ENCODE results near the gene SFI1. TPM values are rescaled to one million over a fixed set of nuclear protein-coding genes. Genes with fewer than 3 reads are reported as not detected.
"Not testable (repeated sequence)": the region's sequence is repeated elsewhere in the genome, so short reads cannot be mapped to it uniquely, and the experiment has no call there.

Gene SFI1
- 16.5 and 19.8 TPM in 2 replicates for total RNA-seq

GRCh38 chr22:31496007-31496734 lies at the start of gene SFI1:
Gene SFI1 (plus strand): TSS chr22:31496536. CDS start chr22:31508285, 11,749 bp downstream.
- no peak for DNase-seq (ENCODE audit: extremely low read depth, low read depth, low spot score)

GRCh38 chr22:31446767-31447166 lies 49.6 kb upstream of the SFI1 start:
- DNase-seq (ENCODE audit: extremely low read depth, low read depth, low spot score) = no peak

GRCh38 chr22:31447337-31447736 lies 49.0 kb upstream of the SFI1 start:
- DNase-seq (ENCODE audit: extremely low read depth, low read depth, low spot score) = no peak

DNA sequence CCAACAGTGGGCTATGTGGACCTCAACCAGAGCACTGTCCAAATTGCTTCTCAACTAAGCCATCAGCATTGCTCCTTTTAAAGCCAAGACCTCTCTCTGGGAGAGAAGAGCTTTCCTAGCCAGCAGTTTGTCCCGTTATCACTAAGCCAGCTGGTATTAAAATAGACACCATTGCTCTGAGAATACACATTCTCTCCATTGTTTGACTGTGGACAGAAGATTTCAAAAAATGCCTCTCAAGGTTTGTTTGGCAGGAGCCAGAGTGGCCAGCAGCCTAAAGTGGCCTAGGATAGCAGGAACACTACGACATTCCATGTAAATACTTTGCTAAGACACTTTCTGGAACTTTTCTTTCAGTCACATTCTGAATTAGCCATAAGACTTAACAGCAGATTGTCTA lies 48.0 kb upstream of the SFI1 start:
- DNase-seq (ENCODE audit: extremely low read depth, low read depth, low spot score) = no peak

DNA sequence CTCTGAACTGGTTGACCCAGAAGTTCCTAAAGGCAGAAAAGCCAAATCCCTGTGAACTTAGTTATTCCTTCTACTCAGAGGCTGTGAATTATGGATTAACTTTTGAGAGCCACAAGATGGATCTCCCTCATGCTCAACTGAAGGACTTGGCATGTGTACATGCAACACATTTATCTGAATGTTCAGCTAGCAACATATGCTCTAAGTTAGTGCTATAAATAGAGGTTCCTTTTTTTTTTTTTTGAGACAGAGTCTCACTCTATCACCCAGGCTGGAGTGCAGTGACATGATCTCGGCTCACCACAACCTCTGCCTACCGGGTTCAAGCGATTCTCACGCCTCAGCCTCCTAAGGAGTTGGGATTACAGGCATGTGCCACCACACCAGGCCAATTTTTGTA lies 46.8 kb upstream of the SFI1 start:
- DNase-seq (ENCODE audit: extremely low read depth, low read depth, low spot score) = no peak

DNA sequence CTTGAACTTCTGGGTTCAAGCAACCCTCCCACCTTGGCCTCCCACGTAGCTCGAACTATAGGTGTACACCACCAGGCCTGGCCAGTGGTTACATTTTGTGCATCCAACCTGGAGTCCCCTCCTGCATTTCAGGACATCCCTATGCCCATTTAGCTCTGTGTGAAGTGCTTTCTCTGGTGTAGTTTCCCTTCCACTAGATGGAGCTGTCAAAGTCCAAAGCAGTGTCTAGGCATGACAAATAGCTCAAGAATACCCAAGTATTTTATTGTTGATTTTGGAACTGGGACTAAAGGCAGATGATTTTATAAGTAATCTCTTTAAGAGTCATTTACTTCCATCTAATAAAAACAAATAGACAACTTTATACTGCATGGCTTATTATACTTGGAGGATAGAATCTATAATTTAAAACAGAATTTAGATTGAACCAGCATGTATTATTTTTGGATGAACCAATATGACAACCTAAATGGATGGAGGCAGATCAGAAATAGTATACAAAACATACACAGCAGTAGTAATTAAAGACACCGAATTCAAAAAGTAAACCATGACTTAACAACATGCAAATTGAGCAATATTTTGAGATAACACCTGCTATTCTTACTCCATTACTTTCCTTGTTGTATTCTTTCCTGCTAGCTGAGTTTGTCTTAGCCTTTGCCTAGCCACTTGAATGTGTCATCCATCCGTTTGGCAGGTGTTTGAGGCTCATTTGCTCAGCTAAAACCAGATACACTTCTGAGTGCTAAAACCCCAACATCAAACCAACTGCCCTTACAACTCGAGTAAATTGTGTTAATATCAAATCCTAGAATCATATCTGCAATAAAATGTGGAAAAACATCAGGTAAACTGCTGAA lies 44.4 kb upstream of the SFI1 start:
- peak; percentile 23 for DNase-seq (ENCODE audit: extremely low read depth, low read depth, low spot score)

DNA sequence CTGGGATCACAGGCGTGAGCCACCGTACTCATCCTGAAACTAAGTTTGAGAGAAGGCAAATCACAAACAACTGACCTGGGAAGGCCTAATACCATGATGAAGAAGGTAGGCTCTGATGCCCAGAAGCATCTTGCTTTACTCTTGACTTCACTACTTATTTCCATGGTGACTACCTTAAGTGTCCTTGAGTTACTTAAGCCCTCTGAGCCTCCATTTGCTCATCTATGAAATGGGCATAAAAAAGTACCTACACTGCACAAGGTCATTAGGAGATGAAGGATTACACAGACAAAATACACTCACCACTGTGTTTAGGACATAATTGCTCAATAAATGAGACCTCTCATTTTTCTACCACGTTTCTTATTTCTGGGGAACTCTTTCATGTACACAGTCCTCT lies 34.6 kb upstream of the SFI1 start:
- no peak for DNase-seq (ENCODE audit: extremely low read depth, low read depth, low spot score)

- DNase-seq (ENCODE audit: extremely low read depth, low read depth, low spot score) = no peak
These were observed 31.0 kb upstream of the SFI1 start for GRCh38 chr22:31465307-31465706.

GRCh38 chr22:31474743-31475142 lies 21.6 kb upstream of the SFI1 start:
- DNase-seq (ENCODE audit: extremely low read depth, low read depth, low spot score) = no peak

DNA sequence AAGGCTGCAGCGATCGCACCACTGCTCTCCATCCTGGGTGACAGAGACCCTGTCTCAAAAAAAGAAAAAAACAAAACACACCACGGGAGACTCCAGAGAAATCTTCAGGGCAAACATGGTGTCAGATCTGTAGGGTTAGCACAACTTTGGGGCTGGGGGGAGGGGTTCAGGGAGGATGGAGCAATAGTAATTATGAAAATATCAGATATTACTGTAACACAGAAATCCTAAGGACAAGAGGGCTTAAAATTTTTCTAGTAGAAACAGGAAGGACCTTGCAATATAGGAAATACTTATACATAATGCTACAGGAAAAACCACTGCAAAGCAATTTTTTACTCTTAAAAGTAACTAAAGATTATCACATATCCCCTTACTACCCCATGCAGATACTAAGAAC lies 20.5 kb upstream of the SFI1 start:
- DNase-seq (ENCODE audit: extremely low read depth, low read depth, low spot score) = no peak

GRCh38 chr22:31477329-31477728 lies 19.0 kb upstream of the SFI1 start:
- no peak for DNase-seq (ENCODE audit: extremely low read depth, low read depth, low spot score)

DNA sequence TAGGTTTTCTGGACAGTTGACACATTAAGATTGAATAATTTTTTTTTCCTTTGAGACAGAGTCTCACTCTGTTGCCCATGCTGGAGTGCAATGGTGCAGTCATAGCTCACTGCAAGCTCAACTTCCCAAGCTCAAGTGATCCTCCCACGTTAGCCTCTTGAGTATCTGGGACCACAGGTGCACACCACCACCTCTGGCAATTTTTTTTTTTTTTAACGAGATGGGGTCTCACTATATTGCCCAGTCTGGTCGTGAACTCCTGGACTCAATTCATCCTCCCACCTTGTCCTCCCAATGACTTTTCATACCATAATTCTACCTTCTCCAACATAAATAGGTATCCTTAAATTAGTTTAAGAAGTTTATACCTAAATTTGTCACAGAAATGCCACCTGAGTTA lies 15.2 kb upstream of the SFI1 start:
- no peak for DNase-seq (ENCODE audit: extremely low read depth, low read depth, low spot score)

GRCh38 chr22:31482470-31482869 lies 13.9 kb upstream of the SFI1 start:
- DNase-seq (ENCODE audit: extremely low read depth, low read depth, low spot score) = not testable (repeated sequence)

DNA sequence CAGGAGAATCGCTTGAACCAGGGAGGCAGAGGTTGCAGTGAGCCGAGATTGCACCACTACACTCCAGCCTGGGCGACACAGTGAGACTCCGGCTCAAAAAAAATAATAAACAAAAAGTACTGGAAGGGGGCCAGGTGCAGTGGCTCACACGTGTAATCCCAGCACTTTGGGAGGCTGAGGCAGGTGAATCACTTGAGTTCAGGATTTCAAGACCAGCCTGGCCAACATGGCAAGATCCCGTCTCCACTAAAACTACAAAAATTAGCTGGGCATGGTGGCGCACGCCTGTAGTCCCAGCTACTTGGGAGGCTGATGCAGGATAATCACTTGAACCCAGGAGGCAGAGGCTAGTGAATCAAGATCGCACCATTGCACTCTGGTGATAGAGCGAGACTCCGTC lies 10.0 kb upstream of the SFI1 start:
- DNase-seq (ENCODE audit: extremely low read depth, low read depth, low spot score) = not testable (repeated sequence)

DNA sequence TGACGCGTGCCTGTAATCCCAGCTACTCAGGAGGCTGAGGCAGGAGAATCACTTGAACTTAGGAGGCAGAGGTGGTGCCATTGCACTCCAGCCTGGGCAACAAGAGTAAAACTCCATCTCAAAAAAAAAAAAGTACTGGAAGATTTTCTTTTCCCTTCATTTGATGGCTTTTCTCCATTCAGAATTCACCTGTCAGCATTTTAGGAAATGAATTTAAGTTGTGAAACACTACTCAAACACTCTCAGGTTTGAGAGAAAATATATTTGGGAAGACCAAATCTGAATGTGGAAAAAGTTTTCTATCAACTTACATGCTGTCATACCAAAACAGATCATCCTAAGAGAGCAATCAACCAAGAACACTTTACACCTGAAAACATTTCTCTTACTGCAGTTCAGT lies 9.4 kb upstream of the SFI1 start:
- no peak for DNase-seq (ENCODE audit: extremely low read depth, low read depth, low spot score)

DNA sequence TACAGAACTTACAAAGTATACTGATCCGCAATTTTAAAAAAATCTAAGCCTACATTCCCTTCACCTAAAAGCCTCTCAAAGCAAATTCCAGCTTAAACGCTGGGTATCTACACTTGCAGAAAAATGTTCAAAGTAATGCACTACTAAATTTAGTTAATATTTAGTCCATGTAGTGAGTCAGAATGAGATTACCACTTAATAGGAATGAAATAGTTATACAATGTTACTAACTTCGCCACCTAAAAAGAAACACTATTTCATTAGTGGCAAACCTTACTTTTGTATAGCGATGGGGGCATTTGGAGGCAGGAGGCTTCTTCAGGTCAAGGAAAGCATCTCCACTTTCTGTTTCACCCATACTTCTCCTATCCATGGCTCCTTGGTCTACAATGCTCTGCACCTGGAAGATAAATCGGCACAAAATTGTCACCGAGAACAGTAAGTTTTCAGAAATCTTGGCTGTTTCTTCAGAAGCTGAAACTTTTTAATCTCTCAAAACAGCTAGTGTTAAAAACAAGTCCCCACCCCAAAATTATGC lies 7.9 kb upstream of the SFI1 start:
- no peak for DNase-seq (ENCODE audit: extremely low read depth, low read depth, low spot score)

DNA sequence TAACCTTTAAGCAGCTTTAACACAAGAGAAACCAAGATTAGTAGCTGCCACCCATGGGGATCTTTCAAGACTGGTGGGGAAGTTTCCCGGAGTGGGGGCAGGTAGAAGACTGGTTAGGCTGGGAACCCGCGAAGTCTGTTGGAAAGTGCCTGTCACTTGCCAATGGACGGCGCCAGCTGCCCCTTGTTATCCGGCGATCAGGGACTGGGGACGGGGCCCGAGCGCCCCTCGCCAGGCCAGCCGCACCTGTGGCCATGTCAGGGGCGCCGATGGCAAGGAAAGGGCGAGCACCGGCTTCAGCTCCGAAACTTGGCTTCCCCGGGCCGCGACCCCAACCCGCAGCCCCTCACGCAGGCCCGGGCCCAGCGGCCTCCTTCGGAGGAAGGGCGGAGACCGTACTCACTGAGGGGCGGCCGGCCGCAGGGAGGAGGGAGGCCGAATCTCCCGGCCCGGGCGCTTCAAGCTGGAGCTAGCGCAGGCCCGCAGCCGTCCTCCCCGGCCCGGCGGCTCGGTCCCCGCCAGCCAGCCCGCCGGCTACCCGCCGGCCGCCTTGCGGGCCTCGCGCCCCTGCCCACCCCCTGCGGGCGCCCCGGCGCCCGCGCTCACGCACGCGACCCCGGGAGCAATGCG lies 7.2 kb upstream of the SFI1 start:
- DNase-seq (ENCODE audit: extremely low read depth, low read depth, low spot score) = no peak

GRCh38 chr22:31489632-31490495 lies 6.5 kb upstream of the SFI1 start, which contains the start of gene EIF4ENIF1:
Gene EIF4ENIF1 (minus strand): TSS chr22:31489842. CDS start chr22:31488718, 1,124 bp downstream.
- DNase-seq (ENCODE audit: extremely low read depth, low read depth, low spot score) = no peak

DNA sequence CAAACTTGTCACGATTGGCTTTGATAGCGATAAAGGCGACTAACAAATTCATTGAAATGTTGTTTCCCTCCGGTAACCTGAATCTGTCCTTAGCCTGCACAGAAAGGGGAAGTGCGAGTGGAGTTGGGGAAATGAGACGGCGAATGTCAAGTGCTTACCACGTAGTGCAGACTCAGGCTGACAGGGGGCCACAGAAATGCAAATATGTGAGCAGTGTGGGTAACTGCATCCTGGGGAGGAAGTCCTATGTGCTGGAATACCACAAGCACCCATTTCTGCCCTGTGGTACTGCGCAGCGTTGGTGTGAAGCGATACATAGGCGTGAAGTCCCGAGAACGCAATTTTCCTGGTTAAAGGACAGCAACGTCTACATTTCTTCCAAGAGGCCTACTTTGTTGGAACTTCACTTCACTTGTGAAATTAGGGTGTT lies 5.8 kb upstream of the SFI1 start:
- DNase-seq (ENCODE audit: extremely low read depth, low read depth, low spot score) = no peak

Measured in glomerular endothelial cell (primary cell).